Testis (tissue), 2 donors: ENCODE measurements around the gene FXR1.

ENCODE experiments used
- CTCF ChIP-seq, 3 experiments: fragments of 450-650 bp in 2 of 3; fragments of 200-600 bp in 1 of 3; sonication (generic) in 1 of 3; IDR thresholded peaks; one replicate each; pipeline ENCODE4 v1.5.1; 2016 to 2019; ENCODE audit warnings: antibody characterized with exemption in 3 of 3, mild to moderate bottlenecking in 2 of 3, moderate library complexity in 1 of 3
- POLR2A ChIP-seq: fragments of 450-650 bp; IDR thresholded peaks from one replicate; pipeline ENCODE4 v1.6.1; 2017; ENCODE audit warnings: antibody characterized with exemption, mild to moderate bottlenecking, moderate library complexity

- TF ChIP-seq CTCF (IDR thresholded peaks at IDR 0.05) = no peak
- TF ChIP-seq POLR2A = no peak
Measured at GRCh38 chr3:180961552-180961951, 49.1 kb downstream of the FXR1 start.
